ENCODE results near the gene BICD1.

The BICD1 gene

DNA sequence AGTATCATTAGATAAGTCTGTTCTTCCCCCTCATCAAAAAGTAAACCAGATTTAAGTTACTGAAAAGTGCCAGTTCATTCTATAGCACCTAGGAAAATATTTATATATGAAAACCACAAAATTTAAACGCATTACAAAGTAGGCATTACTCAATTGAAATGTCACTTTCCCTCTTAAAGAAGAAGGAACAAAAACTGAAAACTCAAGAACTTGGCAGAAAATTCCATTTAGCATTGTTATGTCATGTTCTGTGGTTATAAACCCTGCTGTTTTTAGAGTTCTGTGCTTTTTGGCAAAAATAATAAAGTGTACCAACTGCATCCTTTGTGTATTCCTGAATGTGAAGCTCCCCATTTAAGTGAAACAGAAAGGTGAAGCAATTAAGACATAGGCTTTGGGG is 296.3 kb downstream of the BICD1 start:
- DNase-seq (ENCODE audit: low spot score) = no peak

DNA sequence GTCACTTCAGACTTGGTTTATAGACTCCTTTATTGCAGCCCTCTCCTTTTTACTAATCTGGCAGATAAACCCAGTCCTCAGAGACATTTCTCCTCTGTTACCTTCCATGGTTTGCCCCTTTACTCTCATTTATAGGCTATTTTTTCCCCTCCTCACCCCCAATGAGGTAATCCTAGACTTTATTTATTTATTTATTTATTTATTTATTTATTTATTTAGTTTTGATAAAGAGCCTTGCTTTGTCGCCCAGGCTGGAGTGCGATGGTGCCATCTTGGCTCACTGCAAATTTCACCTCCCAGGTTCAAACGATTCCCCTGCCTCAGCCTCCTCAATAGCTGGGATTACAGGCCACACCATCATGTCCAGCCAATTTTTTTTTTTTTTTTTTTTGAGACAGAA is 301.1 kb downstream of the BICD1 start:
- DNase-seq (ENCODE audit: low spot score) = no peak

DNA sequence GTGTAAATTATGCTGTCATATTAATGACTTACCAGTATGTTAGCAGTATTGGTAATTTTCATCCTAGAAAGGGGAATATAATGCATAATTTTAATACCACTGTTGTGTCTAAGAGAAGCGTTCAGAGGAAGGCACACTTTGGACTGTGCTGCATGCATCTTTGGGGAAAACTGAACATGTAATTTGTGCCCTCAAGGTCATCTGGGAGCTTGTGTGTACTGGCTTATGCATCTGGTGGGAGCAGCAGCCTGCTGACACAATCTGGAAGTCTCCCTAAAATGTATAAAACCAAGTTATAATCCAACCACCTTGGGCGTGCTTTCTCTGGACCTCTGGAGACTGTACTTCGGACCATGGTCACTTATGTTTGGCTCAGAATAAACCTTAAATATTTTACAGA is 306.8 kb downstream of the BICD1 start:
- DNase-seq (ENCODE audit: low spot score) = no peak

DNA sequence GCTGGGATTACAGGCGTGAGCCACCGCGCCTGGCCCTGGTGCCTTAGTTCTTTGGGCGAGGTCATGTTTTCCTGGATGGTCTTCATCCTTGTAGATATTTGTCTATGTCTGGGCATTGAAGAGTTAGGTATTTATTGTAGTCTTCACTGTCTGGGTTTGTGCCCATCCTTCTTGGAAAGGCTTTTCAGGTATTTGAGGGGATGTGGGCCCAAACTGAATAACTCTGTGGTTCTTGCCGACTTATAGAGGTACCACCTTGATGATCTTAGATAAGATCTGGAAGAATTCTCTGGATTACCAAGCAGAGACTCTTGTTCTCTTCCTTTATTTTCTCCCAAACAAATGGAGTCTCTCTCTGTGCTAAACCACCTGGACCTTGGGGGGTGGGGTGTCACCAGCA is 311.6 kb downstream of the BICD1 start:
- no peak for DNase-seq (ENCODE audit: low spot score)

DNA sequence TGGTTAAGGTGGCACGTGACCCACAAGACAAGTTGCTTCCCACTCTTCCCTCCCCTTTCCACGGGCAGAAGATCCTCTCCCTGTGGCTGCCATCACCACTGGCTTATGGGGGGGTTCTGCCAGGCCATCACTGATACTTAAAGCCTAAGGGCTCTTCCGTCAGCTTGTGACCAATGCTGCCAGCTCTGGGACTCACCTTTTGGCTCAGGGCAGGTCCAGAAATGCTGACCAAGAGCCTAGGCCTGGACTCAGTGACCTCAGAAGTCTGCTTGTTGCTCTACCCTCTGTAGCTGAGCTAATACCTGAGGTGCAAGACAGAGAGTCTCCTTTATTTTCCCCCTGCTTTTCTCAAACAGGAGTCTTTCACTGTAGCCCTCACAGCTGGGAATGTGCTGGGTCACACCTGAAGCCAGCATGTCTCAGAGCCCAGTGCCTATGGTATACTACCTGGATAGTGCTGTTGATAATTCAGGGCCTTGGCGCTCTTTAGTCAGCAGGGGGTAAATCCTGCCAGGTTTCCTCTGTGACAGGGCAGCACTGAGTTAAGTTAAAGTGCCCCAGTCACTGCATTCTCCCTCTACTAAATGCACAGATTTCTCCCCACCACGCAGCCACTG is 312.4 kb downstream of the BICD1 start:
- DNase-seq (ENCODE audit: low spot score) = no peak

DNA sequence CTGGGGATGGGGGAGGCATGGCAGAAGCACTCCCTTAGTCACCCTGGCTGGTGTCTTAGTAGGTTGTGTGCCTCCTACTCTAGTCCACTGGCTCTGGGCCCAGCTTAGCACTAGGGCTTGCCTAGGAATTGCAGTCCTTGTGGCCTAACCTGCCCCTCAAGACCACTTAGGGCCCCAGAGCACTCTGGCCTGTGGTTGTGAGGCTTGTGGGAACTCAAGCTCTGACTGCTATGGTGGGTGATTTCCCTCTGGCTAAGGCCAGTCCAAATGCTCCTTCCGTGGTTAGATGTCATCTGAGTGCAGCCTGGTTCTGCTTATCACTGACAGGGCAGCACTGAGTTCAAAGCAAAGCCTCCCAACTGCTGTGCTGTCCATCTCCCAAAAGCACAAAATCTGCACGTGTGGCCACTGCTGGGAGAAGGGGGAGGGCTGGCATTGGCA is 312.9 kb downstream of the BICD1 start:
- no peak for DNase-seq (ENCODE audit: low spot score)

DNA sequence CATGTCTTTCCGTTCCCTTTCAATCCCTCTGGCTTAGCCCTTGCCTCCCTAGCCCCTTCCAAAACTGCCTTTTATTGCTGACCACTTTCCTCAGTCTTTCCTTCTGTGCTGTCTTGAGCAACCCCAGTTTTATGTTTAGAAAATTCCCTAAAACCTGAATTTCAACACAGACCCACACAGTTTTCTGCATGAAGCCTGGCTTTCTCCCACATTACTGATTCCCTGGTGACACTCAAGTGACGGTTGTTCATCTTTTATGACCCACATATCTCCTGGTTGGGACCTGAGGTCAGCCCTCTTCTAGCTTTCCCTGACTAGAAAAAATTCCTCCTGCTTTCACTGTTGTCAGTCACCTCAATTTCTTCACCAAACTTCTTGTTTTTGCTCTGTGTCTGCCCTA is 313.7 kb downstream of the BICD1 start:
- no peak for DNase-seq (ENCODE audit: low spot score)

DNA sequence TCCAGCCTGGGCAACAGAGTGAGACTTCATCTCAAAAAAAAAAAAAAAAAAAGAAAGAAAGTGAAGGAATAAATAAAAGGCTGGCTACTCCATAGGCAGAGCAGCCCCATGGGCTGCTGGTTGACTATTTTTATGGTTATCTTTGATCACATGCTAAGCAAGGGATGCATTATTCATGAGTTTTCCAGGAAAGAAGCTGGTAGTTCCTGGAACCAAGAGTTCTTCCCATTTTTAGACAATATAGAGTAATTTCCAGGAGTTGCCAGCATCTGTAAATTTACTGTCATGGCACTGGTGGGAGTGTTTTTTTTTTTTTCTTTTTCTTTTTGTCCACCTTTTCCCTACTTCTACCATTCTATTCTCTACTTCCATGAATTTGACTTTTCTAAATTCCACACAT is 316.9 kb downstream of the BICD1 start:
- no peak for DNase-seq (ENCODE audit: low spot score)

DNA sequence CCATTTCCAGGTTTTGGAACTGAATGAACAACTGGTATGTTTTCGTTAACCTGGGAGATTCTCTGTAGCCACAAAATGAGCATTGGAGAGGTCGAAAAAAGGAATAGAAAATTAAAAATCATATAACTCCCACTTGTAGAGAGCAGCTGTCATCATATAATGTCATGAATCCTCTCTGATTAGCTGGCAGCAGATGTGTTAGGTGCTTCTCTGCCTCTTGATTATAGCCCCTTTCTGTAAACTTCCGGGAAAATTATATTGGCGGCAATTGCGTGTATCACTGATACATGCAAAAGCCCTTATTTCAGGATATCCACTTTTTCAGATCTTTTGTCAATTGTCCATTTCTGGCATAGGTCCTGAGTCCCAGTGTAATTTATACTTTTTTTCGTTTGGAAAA is 324.4 kb downstream of the BICD1 start:
- no peak for DNase-seq (ENCODE audit: low spot score)
